ENCODE results near the gene TRIM39.

GRCh38 chr6:30322527-30323501, 3.9 kb upstream of the TRIM39 start:
- TF ChIP-seq CTCF (IDR thresholded peaks at IDR 0.05; ENCODE audit: low read depth, low read length, poor library complexity, severe bottlenecking) (no peak), EZH2phosphoT487 (IDR thresholded peaks at IDR 0.05; ENCODE audit: borderline replicate concordance, low read length) (no peak)
